Hematopoietic multipotent progenitor cell treated with erythropoietin and hydrocortisone succinate and interleukin-3 and kit ligand, for 15 days (in vitro differentiated cells): ENCODE results near the gene MARCO.
"Not testable (repeated sequence)": the region's sequence is repeated elsewhere in the genome, so short reads cannot be mapped to it uniquely, and the experiment has no call there.

Experiments
- DNase-seq: peaks from one replicate; pipeline ENCODE4 v3.0.0-alpha.2; 2015; ENCODE audit warnings: low spot score

The MARCO gene

GRCh38 chr2:119006441-119006840 lies 64.4 kb downstream of the MARCO start:
- DNase-seq = no peak

GRCh38 chr2:119008108-119008507 lies 66.1 kb downstream of the MARCO start:
- DNase-seq = no peak

DNA sequence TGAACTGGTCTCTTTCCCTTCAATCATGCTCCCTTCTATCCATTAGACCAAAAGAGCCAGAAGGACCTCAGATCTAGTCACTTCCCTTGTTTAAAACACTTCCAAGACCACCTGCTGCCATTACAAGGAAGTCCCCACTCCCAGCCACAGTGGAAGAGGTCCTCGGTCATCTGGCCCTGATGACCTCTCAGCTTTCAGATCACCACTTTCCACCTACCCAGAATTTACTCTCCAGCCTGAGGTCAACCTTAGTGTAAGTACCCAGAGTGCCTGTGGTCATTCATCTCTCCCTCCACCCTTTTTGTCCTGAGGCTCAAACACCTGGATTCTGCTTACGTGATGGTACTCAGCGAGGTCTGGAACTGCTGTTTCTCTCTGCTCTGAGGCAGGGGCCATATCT lies 67.1 kb downstream of the MARCO start:
- DNase-seq = no peak

DNA sequence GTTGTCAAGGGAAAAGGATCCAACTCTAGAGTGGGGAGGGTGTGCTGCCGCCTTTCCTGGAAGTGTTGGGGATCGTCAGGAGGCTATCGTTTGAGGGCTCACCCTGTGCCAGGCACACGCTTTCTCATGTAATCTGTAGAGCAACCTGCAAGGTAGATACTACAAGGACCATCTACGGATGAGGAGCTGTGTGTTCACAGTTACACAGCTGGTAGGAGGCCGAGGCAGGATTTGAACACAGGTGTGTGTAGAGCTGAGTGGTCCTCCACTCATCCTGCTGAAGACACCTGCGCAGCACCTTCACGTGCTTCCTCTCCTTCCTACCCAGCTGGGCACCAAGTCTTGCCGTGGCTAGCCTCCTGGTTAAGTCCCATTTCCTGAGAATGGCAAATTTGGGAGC lies 68.3 kb downstream of the MARCO start:
- DNase-seq = no peak

DNA sequence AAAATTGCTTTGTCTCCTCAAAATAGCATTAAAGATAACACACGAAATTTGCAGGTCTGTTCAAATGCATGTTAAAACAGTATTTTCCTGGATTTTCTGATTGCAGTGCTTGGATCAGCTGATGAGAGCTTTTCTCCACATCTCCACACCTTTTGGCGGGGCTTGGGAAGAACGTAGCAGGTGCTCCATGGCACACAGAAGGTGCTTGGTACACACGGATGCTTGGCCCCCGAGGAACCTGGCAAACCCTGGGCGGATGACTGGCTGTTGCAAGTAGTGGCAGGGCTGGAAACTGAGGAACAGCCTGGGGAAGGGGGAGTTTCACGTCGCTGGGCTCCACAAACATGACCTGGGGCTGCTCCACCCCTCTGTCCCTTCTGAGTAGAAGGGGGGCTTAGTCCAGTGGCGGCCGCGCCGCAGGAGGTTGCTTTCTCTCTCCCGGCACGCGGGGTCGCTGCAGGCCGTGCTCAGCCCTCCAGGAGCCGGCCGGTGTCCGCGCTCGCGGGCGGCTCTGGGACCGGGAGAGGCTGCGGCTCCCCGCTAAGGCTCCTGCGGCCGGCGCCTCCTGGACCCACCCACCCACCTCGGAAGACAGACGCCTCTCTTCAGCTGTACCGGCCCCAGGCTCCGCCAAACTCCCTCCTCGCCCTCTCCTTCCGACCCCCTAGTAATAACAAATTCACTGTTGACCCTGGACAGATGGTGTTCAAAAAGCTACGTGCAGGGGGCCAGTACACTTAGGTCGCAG lies 69.3 kb downstream of the MARCO start:
- DNase-seq = no peak

DNA sequence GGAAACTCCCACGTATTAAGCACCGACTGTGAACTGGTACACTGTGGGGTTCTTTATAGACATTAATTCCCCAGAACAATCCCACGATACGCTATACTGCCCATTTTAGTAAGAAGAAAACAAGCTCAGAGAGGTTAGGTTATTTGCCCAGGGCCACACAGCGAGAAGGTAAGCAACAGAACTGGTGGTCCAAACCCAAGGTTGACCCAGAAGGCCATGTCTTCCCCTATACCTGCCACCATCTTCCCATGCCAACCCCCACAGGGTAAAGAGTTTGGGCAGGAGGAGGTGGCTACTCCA lies 69.9 kb downstream of the MARCO start:
- DNase-seq = no peak

GRCh38 chr2:119012345-119013301 lies 70.6 kb downstream of the MARCO start:
- DNase-seq = no peak

DNA sequence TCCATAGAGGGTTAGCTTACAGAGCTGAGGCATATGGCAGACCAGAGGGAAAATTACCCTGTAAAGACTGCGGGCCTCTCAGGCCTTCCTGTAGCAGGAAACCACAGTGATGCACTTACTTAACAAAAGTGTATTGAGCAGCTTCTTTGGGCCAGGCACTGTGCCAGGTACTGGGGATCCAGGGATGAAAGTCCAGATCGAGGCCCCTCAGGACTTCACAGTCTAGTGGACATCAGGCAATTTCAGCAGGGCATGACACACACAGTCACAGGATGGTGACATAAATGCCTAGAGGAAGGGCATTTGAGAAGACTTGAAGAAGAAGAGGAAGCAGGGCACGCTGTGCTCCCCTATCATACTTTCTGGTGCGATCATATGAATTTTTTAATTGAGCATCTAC lies 71.7 kb downstream of the MARCO start:
- no peak for DNase-seq

DNA sequence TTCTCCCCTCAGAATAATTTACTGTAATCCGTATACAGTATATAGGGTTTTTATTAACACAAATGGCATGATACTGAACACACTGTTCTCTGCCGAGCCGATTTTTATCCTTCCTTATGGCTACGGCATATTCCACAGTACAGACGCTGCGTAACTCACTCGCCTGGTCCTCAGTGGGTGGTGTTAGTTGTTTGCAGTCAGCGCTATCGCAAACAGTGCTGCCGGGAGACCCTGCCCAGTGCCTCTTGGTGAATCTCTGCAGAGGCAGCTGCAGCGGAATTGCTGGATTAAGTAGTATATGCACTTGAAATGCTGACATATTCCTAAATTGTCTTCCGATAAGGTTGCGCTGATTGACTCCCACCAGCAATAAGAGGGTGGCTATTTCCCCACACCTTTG lies 73.9 kb downstream of the MARCO start:
- no peak for DNase-seq

GRCh38 chr2:119019521-119019920 lies 77.5 kb downstream of the MARCO start:
- DNase-seq = no peak

DNA sequence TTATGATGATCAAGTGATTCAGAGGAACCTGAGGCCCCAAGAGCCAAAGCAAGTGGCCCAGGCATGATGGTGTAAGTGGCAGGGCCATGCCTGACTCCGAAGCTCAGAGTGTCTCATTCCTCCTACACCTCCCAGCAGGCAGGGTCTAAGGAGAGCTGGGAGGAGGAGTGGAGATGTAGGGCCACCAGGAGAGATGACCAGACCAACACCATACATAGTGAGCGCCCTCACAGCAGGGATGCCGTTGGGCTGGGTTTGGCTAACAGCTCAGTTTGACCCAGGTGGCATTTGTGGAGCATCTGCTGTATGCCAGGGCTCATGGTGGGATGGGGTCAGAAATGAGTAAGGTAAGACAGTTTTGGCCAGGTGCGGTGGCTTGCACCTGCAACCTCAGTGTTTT lies 80.7 kb downstream of the MARCO start:
- no peak for DNase-seq

DNA sequence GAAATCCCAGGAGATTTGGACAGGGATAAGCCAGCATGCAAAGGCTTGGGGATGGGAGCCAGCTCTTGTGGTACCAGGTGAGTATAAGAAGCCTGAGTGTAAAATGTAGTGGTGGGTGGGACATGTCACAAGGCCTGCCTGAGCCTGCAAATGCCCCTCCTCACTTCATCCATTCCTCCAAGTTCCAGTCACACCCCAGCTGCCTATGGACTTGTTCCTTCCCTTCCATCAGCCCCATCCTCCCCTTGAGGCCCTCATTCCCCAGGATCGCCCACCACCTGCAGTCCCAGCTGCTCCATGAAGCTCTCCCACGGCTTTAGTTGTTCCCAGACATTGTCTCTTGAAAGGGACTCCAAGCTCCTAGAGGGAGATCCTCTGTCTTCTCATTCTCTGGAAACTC lies 81.5 kb downstream of the MARCO start:
- no peak for DNase-seq

GRCh38 chr2:119024152-119024551 lies 82.2 kb downstream of the MARCO start:
- no peak for DNase-seq

DNA sequence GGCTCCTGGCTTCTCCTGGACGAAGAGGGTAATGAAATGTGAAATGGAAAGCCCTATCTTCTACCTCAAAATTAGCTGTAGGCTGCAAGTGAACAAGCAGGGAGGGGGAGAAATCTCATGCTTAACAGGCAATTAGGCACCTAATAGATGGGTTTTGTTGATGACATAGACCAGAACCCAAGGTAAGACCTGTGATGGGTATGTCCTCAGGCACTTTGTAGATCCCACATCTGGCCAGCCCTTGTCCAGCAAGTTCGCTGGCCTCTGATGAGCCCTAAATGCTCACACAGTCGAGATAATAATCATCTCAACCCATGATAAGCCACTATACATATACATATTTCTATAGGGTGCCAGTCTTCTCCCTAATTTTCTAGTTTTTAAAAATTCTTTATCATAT lies 82.6 kb downstream of the MARCO start:
- no peak for DNase-seq

- DNase-seq = no peak
Measured at GRCh38 chr2:119025013-119025412, 83.0 kb downstream of the MARCO start.

GRCh38 chr2:119025762-119026351 lies 83.9 kb downstream of the MARCO start:
- DNase-seq = no peak

DNA sequence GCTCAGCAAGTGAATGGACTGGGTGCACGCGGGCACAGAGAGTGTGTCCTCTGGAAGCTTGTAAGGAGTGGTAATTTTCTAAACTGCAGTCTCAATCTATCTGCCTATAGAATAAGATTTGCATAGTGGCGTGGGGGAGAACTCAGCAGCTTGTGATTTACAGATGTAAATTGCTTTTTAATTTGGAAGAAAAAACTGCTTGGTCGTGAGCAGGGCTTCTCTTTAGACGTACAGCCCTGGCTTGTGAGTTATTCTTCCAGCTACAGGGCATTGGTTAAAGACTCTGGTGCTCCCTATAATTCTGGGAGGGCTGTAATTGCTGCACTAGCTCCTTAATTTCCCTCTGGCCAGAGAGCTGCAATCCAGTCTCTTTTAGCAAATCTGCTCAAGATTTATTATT lies 84.9 kb downstream of the MARCO start:
- no peak for DNase-seq

DNA sequence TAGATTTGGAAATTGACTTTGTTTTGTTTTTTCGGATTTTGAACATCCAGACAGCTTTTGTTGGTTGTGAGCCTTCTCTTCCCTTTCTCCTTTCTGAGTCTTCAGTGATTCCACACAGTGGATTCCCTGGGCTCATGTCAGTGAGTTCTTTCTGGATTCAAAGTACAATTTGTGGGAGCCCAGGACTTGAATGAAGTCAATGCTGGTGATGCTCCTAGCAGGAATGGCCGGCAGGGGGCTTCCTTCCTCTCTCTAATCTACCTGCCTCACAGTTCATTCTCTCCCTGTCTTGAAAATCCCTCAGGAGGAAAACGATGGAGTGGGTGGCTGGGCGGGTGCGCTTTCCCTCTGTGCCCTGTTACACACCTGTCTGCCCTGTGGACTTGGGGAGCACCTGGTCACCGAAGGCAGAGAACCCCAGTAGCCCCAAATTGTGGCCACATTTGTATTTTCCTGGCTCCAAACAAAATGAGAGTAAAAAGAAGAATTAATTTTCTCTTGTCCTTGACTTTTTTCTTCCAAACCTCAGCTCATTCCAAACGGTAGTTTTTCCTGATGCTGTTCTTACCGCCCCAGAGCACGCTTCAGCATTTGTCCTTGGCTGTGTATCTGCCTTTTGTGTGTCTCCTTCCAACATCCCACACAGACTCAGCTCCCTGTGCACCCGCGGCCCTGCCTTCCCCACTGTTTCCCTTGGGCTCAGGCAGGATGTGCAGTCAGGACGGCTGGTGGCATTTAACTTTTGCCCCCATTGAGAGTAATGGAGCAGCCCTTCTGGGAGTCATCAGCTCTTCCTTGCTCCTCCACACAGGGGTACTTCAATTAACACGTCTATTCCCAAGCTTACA lies 86.6 kb downstream of the MARCO start:
- no peak for DNase-seq

GRCh38 chr2:119029297-119029696 lies 87.3 kb downstream of the MARCO start:
- no peak for DNase-seq

DNA sequence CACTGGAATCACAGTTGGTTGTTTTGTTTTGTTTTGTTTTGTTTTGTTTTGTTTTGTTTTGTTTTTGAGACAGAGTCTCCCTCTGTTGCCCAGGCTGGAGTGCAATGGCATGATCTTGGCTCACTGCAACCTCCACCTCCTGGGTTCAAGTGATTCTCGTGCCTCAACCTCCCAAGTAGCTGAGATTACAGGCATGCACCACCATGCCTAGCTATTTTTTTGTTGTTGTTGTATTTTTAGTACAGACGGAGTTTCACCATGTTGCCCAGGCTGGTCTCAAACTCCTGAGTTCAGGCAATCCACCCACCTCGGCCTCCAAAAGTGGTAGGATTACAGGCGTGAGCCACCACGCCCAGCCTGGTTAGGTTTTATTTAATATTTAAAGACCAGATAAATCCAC lies 95.9 kb downstream of the MARCO start:
- not testable (repeated sequence) for DNase-seq

GRCh38 chr2:119040730-119041129 lies 98.7 kb downstream of the MARCO start:
- DNase-seq = no peak
